Cerebellar nuclear complex (tissue), 1 donor: ENCODE measurements around the gene APLP1.
"Not testable (repeated sequence)": the region's sequence is repeated elsewhere in the genome, so short reads cannot be mapped to it uniquely, and the experiment has no call there.

Experiments used
- DNase-seq, 2 experiments: peaks; one replicate each; lab custom pipeline; 2025; lab: John Stamatoyannopoulos, UW

APLP1 gene

GRCh38 chr19:35904311-35905068 is 36.1 kb downstream of the APLP1 start:
- no peak for DNase-seq

GRCh38 chr19:35905178-35905727 is 36.9 kb downstream of the APLP1 start:
- no peak for DNase-seq

GRCh38 chr19:35907377-35907745 is 39.0 kb downstream of the APLP1 start:
- DNase-seq, result no peak

- no peak for DNase-seq
These were observed 39.7 kb downstream of the APLP1 start, which contains the start of gene TYROBP for GRCh38 chr19:35908010-35908441. TSS of gene TYROBP (minus strand) at chr19:35908295. CDS start at chr19:35908228, 67 bp downstream.

- DNase-seq, result no peak
These were observed 40.8 kb downstream of the APLP1 start for GRCh38 chr19:35908973-35909683.

- no peak for DNase-seq
These were observed 41.3 kb downstream of the APLP1 start for GRCh38 chr19:35909684-35910035.

GRCh38 chr19:35910355-35910754 is 42.0 kb downstream of the APLP1 start:
- DNase-seq, result not testable (repeated sequence)

- no peak for DNase-seq
These were observed 42.8 kb downstream of the APLP1 start for GRCh38 chr19:35911173-35911572.

GRCh38 chr19:35911790-35912189 is 43.4 kb downstream of the APLP1 start:
- DNase-seq, result no peak

- DNase-seq, result no peak
These were observed 45.2 kb downstream of the APLP1 start for GRCh38 chr19:35913589-35913988.

- no peak for DNase-seq
These were observed 47.1 kb downstream of the APLP1 start for GRCh38 chr19:35915443-35915842.

- DNase-seq, result no peak
These were observed 50.9 kb downstream of the APLP1 start for GRCh38 chr19:35919306-35919705.

GRCh38 chr19:35921012-35921411 is 52.6 kb downstream of the APLP1 start:
- no peak for DNase-seq

GRCh38 chr19:35925501-35925900 is 57.1 kb downstream of the APLP1 start:
- DNase-seq, result no peak

- DNase-seq, result no peak
These were observed 60.1 kb downstream of the APLP1 start for GRCh38 chr19:35928507-35928906.
